HCT116 (cell line): ENCODE measurements around the gene GGA1. TPM values are rescaled to one million over a fixed set of nuclear protein-coding genes. Genes with fewer than 3 reads are reported as not detected.

Source experiments
- ATAC-seq: fragments of 200-7000 bp; cut with Tn5 transposase; 2 replicates; pipeline ENCODE4 v1.9.1; 2020; ENCODE audit warnings: mild to moderate bottlenecking, moderate library complexity
- BruUV-seq: library from RNA; stranded (reverse); fragments of 400-500 nt; replicated peaks from 2 replicates; lab custom pipeline; 2021; lab: Mats Ljungman, UMichigan
- CTCF ChIA-PET: fragments of 300-600 bp; sonication (Branson Sonifier 250); formaldehyde crosslinking; loops from one replicate; lab custom pipeline; 2021; ENCODE audit warnings: antibody characterized with exemption; lab: Charles Lee
- POLR2A ChIA-PET: fragments of 300-600, 350-600 bp; sonication (Branson Sonifier 250); formaldehyde crosslinking; loops from one replicate; lab custom pipeline; 2021; ENCODE audit warnings: antibody characterized with exemption; lab: Charles Lee
- RAD21 ChIA-PET, 2 experiments: fragments of 300-600 bp; sonication (Branson Sonifier 250); formaldehyde crosslinking; loops; one replicate each; lab custom pipeline; 2023; ENCODE audit warnings: low total read pairs in 2 of 2; ENCODE audit not compliant: uncharacterized antibody in 2 of 2, unreplicated experiment in 2 of 2, low non-redundant PET in 1 of 2; lab: Charles Lee
- DNase-seq: peaks from one replicate; pipeline ENCODE4 v3.0.0-alpha.2; 2010; ENCODE audit warnings: low read depth, low spot score
- H2AFZ ChIP-seq: fragments of 200-600 bp; shearing (Covaris generic), sonication (generic); 2 replicates; pipeline ENCODE4 v1.6.1; 2017; ENCODE audit warnings: low read depth, mixed run types, mixed read lengths, antibody characterized with exemption, low read length; ENCODE audit not compliant: poor library complexity, severe bottlenecking
- H3K27ac ChIP-seq: 2 replicates; pipeline ENCODE4 v1.5.1; 2012; ENCODE audit warnings: low read depth, low read length
- H3K27me3 ChIP-seq: fragments of 200-600 bp; sonication (generic); 2 replicates; pipeline ENCODE4 v1.6.1; 2016; ENCODE audit warnings: mixed run types, low read length, mixed read lengths; ENCODE audit not compliant: insufficient read depth
- H3K36me3 ChIP-seq, 2 experiments: fragments of 200-500 bp in 1 of 2; fragments of 200-600 bp in 1 of 2; sonication (Bioruptor generic) in 1 of 2; sonication (generic) in 1 of 2; 2 replicates each; pipeline versions ENCODE4 v1.5.1 to v1.6.1; 2014 to 2016; ENCODE audit warnings: low read length in 2 of 2, inconsistent platforms in 1 of 2, mixed read lengths in 1 of 2, mixed run types in 1 of 2; ENCODE audit not compliant: insufficient read depth in 2 of 2, control insufficient read depth in 1 of 2
- H3K4me1 ChIP-seq, 2 experiments: fragments of 200-600 bp in 1 of 2; sonication (generic) in 1 of 2; 2 replicates each; pipeline versions ENCODE4 v1.5.1 to v1.6.1; 2012 to 2017; ENCODE audit warnings: low read length in 2 of 2, inconsistent platforms in 1 of 2, mild to moderate bottlenecking in 1 of 2, mixed read lengths in 1 of 2, mixed run types in 1 of 2, moderate library complexity in 1 of 2; ENCODE audit not compliant: insufficient read depth in 2 of 2, control insufficient read depth in 1 of 2
- H3K4me2 ChIP-seq: fragments of 200-600 bp; sonication (generic); 2 replicates; pipeline ENCODE4 v1.6.1; 2017; ENCODE audit warnings: mixed run types, low read length, mixed read lengths
- H3K4me3 ChIP-seq, 2 experiments: fragments of 200-600 bp in 1 of 2; sonication (generic) in 1 of 2; replicated peaks in 1 of 2; 2 replicates each; pipeline ENCODE4 v1.5.1; 2011 to 2016; ENCODE audit warnings: low read length in 2 of 2, control low read depth in 1 of 2, low read depth in 1 of 2, mild to moderate bottlenecking in 1 of 2, mixed read lengths in 1 of 2, mixed run types in 1 of 2
- H3K79me2 ChIP-seq: fragments of 200-600 bp; sonication (generic); 2 replicates; pipeline ENCODE4 v1.6.1; 2017; ENCODE audit warnings: mild to moderate bottlenecking, mixed run types, low read length, moderate library complexity, mixed read lengths; ENCODE audit not compliant: insufficient read depth
- H3K9ac ChIP-seq: fragments of 200-600 bp; sonication (generic); 2 replicates; pipeline ENCODE4 v1.6.1; 2016; ENCODE audit warnings: low read length, mixed read lengths
- H3K9me2 ChIP-seq: fragments of 200-600 bp; sonication (generic), shearing (Covaris generic); 2 replicates; pipeline ENCODE4 v1.6.1; 2017; ENCODE audit warnings: mixed run types, mild to moderate bottlenecking, moderate library complexity; ENCODE audit not compliant: insufficient read depth
- H3K9me3 ChIP-seq, 2 experiments: fragments of 200-500 bp in 1 of 2; fragments of 200-600 bp in 1 of 2; sonication (Bioruptor generic) in 1 of 2; sonication (generic) in 1 of 2; 2 replicates each; pipeline ENCODE4 v1.6.1; 2014 to 2017; ENCODE audit warnings: low read length in 2 of 2, mixed read lengths in 2 of 2, inconsistent platforms in 1 of 2, low read depth in 1 of 2, mild to moderate bottlenecking in 1 of 2, mixed run types in 1 of 2, moderate library complexity in 1 of 2; ENCODE audit not compliant: control insufficient read depth in 1 of 2, insufficient read depth in 1 of 2
- H4K20me1 ChIP-seq: fragments of 200-600 bp; sonication (generic), shearing (Covaris generic); 2 replicates; pipeline ENCODE4 v1.6.1; 2017; ENCODE audit warnings: mixed run types, mild to moderate bottlenecking, moderate library complexity; ENCODE audit not compliant: insufficient read depth
- EGR1 ChIP-seq: IDR thresholded peaks from 2 replicates; pipeline ENCODE4 v1.6.1; 2012; ENCODE audit warnings: low read depth
- EZH2 ChIP-seq: fragments of 200-600 bp; sonication (generic); IDR thresholded peaks from 2 replicates; pipeline ENCODE4 v1.6.1; 2017; ENCODE audit warnings: antibody characterized with exemption, mixed run types
- FOSL1 ChIP-seq: IDR thresholded peaks from 2 replicates; pipeline ENCODE4 v1.6.1; 2012; ENCODE audit warnings: low read depth
- JUND ChIP-seq: IDR thresholded peaks from 2 replicates; pipeline ENCODE4 v1.6.1; 2012
- POLR2A ChIP-seq: IDR thresholded peaks from 2 replicates; pipeline ENCODE4 v1.7.0; 2011; ENCODE audit warnings: borderline replicate concordance; ENCODE audit not compliant: insufficient read depth, insufficient read length; ENCODE audit errors: extremely low read depth
- RAD21 ChIP-seq: IDR thresholded peaks from 2 replicates; pipeline ENCODE4 v1.6.1; 2012; ENCODE audit warnings: low read depth, mild to moderate bottlenecking
- SP1 ChIP-seq: IDR thresholded peaks from 2 replicates; pipeline ENCODE4 v1.6.1; 2012; ENCODE audit warnings: low read depth
- SRF ChIP-seq: IDR thresholded peaks from 2 replicates; pipeline ENCODE4 v1.6.1; 2012; ENCODE audit warnings: low read depth
- TCF7L2 ChIP-seq: IDR thresholded peaks from 2 replicates; pipeline ENCODE4 v1.7.0; 2011; ENCODE audit warnings: borderline replicate concordance, inconsistent platforms; ENCODE audit not compliant: insufficient read depth, insufficient read length; ENCODE audit errors: extremely low read depth
- ZNF274 ChIP-seq: fragments of 200-500 bp; sonication (Bioruptor generic); IDR thresholded peaks from 2 replicates; pipeline ENCODE4 v1.6.1; 2014; ENCODE audit warnings: mild to moderate bottlenecking, low read depth, low read length, inconsistent platforms
- intact Hi-C: fragments of 100-400 bp; cut with micrococcal nuclease; formaldehyde crosslinking; loops from 2 replicates; pipeline ENCODE4 v1.10.0; 2022
- total RNA-seq: library from RNA; stranded (reverse); gene quantifications from one replicate; pipeline ENCODE4 v1.2.1, GENCODE V29; 2021; ENCODE audit not compliant: unreplicated experiment
- TF ChIP-seq, protein P1 (sequence below): IDR thresholded peaks from 2 replicates; pipeline ENCODE4 v1.6.1; 2012
- TF ChIP-seq, protein P2 (sequence below), 3 experiments: fragments of 200-600 bp in 1 of 3; sonication (generic) in 1 of 3; IDR thresholded peaks in 2 of 3; conservative IDR thresholded peaks in 1 of 3; 2 replicates each; pipeline ENCODE4 v1.5.1; 2012 to 2017; ENCODE audit warnings: low read depth in 2 of 3, low read length in 2 of 3, antibody characterized with exemption in 1 of 3, borderline replicate concordance in 1 of 3, control low read depth in 1 of 3, mild to moderate bottlenecking in 1 of 3, mixed read lengths in 1 of 3, mixed run types in 1 of 3, moderate library complexity in 1 of 3; ENCODE audit not compliant: insufficient read depth in 1 of 3
- TF ChIP-seq, protein P3 (sequence below): IDR thresholded peaks from 2 replicates; pipeline ENCODE4 v1.6.1; 2012; ENCODE audit warnings: low read depth

Gene GGA1
- total RNA-seq, 1 experiment from 2014 or later: 89.8 TPM

DNA sequence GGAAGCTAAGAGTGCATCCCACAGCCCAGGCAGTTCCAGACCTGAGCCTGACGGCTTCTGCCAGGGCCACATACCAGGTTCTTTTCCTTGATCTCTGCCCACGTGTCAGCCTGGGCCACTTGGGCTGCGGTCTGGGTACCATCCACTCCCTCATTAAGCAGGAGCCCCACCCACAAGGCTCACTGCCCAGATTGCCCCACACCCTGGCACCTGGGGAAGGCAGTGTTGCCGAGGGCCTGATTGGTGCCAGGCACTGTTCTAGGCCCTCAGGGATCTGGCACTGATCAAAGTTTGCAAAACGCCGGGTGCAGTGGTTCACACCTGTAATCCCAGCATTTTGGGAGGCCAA lies 15.4 kb downstream of the GGA1 start:
- H3K9me3 ChIP-seq: no peaks in the 10 kb centered on the region
- no peak overlapping the region for H3K9ac ChIP-seq
- RAD21 ChIA-PET: no interaction called here
- no peaks in the 10 kb centered on the region for H3K79me2 ChIP-seq
- H3K4me1 ChIP-seq: no peaks in the 10 kb centered on the region; a peak in 1 of 4 replicates
- no TSS peak for BruUV-seq
- peaks cover 17 to 20% of the 10 kb centered on the region in 2 experiments; a peak in 3 of 4 replicates for H3K36me3 ChIP-seq
- peak overlapping the region; percentile 8; the same call in 1 of the 2 replicates for H3K27ac ChIP-seq
- no peak overlapping the region for H2AFZ ChIP-seq
- no peaks in the 10 kb centered on the region for H3K27me3 ChIP-seq
- no peak for ATAC-seq
- H3K4me3 ChIP-seq: no peak overlapping the region
- no peak for DNase-seq
- CTCF ChIA-PET: no interaction called here
- H4K20me1 ChIP-seq: no peaks in the 10 kb centered on the region
- POLR2A ChIA-PET: no interaction called here
- no peaks in the 10 kb centered on the region for H3K9me2 ChIP-seq
- TF ChIP-seq, protein P1, sequence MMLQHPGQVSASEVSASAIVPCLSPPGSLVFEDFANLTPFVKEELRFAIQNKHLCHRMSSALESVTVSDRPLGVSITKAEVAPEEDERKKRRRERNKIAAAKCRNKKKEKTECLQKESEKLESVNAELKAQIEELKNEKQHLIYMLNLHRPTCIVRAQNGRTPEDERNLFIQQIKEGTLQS: no peak
- no peak for TF ChIP-seq FOSL1
- TF ChIP-seq SP1: no peak
- TF ChIP-seq JUND: no peak
- intact Hi-C loops: loop anchor here (5.0 kb wide), 1 partner anchor 168 kb away; no protein-coding TSS in a partner anchor
- no peak overlapping the region for H3K4me2 ChIP-seq

DNA sequence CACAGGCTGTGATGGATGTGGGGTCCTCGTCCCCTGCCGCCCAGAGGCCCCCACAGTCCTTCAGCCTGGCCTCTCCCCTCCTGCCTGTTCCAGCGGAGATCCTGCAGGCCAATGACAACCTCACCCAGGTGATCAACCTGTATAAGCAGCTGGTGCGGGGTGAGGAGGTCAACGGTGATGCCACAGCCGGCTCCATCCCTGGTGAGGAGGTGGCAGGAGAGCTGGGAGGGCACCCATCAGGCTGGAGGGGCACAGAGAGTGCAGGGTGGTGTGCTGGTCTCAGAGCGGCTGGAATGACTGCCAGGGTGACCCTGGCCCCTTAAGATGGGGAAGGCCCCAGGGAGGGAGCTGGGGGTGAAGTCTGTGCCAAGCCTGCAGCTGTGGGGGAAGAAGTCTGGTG lies 16.2 kb downstream of the GGA1 start:
- ChIA-PET CTCF (no interaction called here), RAD21 (no interaction called here), POLR2A (no interaction called here)
- H4K20me1 ChIP-seq: no peaks in the 10 kb centered on the region
- no peaks in the 10 kb centered on the region for H3K79me2 ChIP-seq
- H3K9ac ChIP-seq: no peak overlapping the region
- H3K9me2 ChIP-seq: no peaks in the 10 kb centered on the region
- BruUV-seq: no TSS peak
- ATAC-seq: no peak
- no peaks in the 10 kb centered on the region; a peak in 1 of 4 replicates for H3K4me1 ChIP-seq
- no peak overlapping the region for H2AFZ ChIP-seq
- H3K27me3 ChIP-seq: no peaks in the 10 kb centered on the region
- H3K36me3 ChIP-seq: peaks cover 17 to 20% of the 10 kb centered on the region in 2 experiments; a peak in 3 of 4 replicates
- DNase-seq: no peak
- intact Hi-C loops: loop anchor here (5.0 kb wide), 1 partner anchor 167 kb away; no protein-coding TSS in a partner anchor
- no peaks in the 10 kb centered on the region for H3K9me3 ChIP-seq
- H3K27ac ChIP-seq: no peak overlapping the region
- H3K4me2 ChIP-seq: no peak overlapping the region
- no peak overlapping the region for H3K4me3 ChIP-seq
- TF ChIP-seq ZNF274: no peak
- TF ChIP-seq, protein P2, sequence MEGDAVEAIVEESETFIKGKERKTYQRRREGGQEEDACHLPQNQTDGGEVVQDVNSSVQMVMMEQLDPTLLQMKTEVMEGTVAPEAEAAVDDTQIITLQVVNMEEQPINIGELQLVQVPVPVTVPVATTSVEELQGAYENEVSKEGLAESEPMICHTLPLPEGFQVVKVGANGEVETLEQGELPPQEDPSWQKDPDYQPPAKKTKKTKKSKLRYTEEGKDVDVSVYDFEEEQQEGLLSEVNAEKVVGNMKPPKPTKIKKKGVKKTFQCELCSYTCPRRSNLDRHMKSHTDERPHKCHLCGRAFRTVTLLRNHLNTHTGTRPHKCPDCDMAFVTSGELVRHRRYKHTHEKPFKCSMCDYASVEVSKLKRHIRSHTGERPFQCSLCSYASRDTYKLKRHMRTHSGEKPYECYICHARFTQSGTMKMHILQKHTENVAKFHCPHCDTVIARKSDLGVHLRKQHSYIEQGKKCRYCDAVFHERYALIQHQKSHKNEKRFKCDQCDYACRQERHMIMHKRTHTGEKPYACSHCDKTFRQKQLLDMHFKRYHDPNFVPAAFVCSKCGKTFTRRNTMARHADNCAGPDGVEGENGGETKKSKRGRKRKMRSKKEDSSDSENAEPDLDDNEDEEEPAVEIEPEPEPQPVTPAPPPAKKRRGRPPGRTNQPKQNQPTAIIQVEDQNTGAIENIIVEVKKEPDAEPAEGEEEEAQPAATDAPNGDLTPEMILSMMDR (IDR thresholded peaks at IDR 0.05 in 2 of 3, conservative IDR thresholded peaks at IDR 0.05 in 1 of 3; ENCODE audit: borderline replicate concordance in 1 of 3, insufficient read depth in 1 of 3, low read depth in 2 of 3, low read length in 2 of 3): no peak
- no peak for TF ChIP-seq POLR2A
- TF ChIP-seq RAD21: no peak
- TF ChIP-seq EZH2: no peak
- TF ChIP-seq, protein P3, sequence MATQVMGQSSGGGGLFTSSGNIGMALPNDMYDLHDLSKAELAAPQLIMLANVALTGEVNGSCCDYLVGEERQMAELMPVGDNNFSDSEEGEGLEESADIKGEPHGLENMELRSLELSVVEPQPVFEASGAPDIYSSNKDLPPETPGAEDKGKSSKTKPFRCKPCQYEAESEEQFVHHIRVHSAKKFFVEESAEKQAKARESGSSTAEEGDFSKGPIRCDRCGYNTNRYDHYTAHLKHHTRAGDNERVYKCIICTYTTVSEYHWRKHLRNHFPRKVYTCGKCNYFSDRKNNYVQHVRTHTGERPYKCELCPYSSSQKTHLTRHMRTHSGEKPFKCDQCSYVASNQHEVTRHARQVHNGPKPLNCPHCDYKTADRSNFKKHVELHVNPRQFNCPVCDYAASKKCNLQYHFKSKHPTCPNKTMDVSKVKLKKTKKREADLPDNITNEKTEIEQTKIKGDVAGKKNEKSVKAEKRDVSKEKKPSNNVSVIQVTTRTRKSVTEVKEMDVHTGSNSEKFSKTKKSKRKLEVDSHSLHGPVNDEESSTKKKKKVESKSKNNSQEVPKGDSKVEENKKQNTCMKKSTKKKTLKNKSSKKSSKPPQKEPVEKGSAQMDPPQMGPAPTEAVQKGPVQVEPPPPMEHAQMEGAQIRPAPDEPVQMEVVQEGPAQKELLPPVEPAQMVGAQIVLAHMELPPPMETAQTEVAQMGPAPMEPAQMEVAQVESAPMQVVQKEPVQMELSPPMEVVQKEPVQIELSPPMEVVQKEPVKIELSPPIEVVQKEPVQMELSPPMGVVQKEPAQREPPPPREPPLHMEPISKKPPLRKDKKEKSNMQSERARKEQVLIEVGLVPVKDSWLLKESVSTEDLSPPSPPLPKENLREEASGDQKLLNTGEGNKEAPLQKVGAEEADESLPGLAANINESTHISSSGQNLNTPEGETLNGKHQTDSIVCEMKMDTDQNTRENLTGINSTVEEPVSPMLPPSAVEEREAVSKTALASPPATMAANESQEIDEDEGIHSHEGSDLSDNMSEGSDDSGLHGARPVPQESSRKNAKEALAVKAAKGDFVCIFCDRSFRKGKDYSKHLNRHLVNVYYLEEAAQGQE: no peak
- no peak for TF ChIP-seq TCF7L2
- TF ChIP-seq SRF: no peak
- no peak for TF ChIP-seq EGR1
- TF ChIP-seq JUND: no peak
